Measurements from ENCODE around the gene ATR.
"Not testable (repeated sequence)": the region's sequence is repeated elsewhere in the genome, so short reads cannot be mapped to it uniquely, and the experiment has no call there.

ATR gene

GRCh38 chr3:142447301-142447851 is 131.2 kb downstream of the ATR start:
- peak; percentile 52 to 85 (median 77) for DNase-seq

- no peak for DNase-seq
These were observed 132.7 kb downstream of the ATR start for GRCh38 chr3:142445816-142446254.

GRCh38 chr3:142444343-142444742 is 134.2 kb downstream of the ATR start:
- DNase-seq, result no peak

DNA sequence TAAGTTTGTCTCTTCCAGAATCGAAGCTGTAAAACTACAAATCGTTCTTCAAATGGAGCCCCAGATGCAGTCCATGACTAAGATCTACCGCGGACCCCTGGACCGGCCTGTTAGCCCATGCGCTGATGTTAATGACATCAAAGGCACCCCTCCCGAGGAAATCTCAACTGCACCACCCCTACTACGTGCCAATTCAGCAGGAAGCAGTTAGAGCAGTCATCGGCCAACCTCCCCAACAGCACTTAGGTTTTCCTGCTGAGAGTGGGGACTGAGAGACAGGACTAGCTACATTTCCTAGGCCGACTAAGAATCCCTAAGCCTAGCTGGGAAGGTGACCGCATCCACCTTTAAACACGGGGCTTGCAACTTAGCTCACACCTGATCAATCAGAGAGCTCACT is 135.5 kb downstream of the ATR start:
- DNase-seq, result not testable (repeated sequence)

- not testable (repeated sequence) for DNase-seq
These were observed 138.9 kb downstream of the ATR start for GRCh38 chr3:142439499-142440220.

DNA sequence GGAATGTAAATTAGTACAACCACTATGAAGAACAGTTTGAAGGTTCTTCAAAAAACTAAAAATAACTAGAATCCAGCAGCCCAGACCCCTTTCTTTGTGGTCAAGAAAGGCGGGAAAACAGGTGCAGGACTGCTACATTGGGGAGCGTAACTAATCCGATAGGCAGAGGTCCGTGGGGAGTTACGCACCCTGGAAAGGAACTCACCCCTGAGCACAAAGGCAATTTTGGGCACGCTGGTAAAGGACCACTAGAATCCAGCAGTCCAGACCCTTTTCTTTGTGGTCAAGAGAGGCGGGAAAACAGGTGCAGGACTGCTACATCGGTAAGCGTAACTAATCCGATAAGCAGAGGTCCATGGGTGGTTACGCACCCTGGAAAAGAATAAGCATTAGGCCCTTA is 140.4 kb downstream of the ATR start:
- DNase-seq, result not testable (repeated sequence)

DNA sequence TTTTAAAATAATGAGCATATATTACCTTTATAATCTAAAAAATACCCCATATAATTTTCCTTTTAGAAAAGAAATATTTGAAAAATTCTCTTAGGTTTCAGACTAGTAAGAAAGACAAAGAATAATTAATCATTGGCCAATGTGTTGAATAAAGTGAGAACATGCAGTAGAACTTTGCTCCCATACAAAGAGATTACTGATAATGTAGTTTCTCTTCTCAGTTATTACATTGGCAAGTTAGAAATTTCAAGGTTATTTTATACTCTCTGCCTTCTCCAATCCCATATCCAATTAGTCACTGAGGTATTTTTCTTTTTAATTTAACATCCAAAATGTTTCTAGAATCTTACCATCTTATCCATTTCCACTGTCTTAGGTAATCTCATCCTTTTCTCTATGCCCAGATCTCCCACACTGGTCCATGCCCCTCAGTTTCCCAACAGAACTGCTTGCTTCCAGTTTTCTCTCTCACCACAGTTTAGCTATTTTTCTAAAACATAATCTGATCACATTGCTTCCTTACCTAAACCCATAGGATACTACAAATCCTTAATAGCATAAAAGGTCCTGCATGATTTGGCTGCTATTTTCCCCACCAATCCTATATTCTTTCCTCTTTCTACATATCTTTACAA is 141.5 kb downstream of the ATR start:
- DNase-seq, result no peak

- DNase-seq, result no peak
These were observed 144.0 kb downstream of the ATR start for GRCh38 chr3:142434503-142434902.

GRCh38 chr3:142433110-142433509 is 145.4 kb downstream of the ATR start:
- DNase-seq, result no peak

GRCh38 chr3:142429582-142429981 is 149.0 kb downstream of the ATR start:
- DNase-seq, result no peak

DNA sequence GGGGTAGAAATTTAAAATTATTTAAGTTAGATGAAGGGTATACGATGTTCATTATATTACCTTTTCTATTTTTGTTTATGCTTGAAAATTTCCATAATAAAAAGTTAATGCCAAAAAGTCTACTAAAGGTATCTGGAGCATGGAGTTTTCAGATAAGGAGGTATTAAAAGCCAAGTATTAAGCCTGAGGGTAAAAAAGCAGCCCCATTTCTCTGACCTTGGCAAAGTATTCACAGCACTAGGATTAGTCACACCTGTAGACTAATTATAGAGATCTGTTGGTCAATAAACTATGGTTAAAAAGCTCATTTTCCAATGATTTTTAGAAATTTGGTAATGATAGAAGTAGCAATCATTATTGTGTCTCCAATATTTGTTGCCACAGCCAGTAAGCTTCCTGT is 153.8 kb downstream of the ATR start:
- no peak for DNase-seq

DNA sequence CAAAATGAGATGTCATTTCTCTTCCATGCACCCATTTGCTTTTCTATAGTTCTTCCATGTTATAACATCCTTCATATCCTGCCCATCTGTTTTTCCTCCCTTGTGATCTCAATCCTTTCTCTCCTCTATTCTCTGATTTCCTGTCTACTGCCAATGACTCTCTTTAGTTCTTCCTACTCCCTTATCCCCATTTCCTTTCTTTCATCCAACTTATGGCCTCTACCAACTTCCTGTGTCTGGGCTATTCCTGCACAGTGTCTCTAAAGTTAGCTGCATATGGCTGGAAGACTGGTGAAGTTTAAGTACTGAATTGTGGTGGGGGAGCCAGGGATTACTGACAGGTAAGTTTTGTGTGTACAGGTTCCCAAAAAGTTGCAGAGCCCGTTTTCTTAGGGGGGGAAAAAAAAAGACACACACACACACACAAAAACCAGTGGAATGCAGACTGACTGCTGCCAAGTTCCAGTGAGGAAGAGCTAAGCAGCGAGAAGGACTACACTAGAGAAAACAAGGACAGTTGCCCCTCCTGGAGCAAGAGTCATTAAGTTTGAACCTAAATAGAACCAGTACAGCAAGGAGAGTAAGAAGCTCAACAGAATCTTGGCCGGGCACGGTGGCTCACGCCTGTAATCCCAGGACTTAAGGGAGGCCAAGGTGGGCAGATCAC is 159.5 kb downstream of the ATR start:
- no peak for DNase-seq

DNA sequence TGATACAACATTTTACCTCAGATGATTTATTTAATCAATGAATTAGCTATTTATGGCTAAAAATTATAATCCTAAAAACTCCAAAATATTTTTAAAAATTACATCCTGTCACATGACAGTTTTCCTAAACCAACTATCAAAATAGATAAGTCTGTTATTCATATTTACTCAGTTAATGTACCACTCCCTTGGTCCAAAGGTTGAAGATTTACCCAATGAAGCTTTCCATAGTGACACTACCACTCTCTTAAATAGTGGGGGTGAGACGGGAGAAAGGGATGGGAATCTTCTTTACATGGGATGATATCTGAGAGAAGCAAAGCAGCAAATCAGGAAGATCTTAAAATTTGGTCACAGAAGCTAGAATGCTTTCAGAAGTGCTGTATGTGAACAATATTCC is 161.2 kb downstream of the ATR start:
- no peak for DNase-seq

DNA sequence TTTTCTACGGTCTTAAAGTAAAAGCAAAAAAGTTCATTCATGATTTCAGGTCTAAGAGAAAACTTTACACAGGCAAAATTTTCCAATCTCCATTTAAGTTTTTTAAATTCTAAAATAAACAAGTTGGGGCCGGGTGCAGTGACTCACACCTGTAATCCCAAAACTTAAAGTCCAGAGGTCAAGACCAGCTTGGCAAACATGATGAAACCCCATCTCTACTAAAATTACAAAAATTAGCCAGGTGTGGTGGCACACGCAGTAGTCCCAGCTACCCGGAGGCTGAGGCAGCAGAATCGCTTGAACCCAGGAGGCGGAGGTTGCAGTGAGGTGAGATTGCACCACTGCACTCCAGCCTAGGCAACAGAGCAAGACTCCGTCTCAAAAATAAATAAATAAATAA is 178.0 kb downstream of the ATR start:
- DNase-seq, result not testable (repeated sequence)
